GM23338 (cell line): Measurements from ENCODE around the gene PPARD. TPM values are rescaled to one million over a fixed set of nuclear protein-coding genes. Genes with fewer than 3 reads are reported as not detected.

ENCODE experiments used
- ATAC-seq: fragments of 200-7000 bp; cut with Tn5 transposase; 3 replicates; pipeline ENCODE4 v1.9.1; 2020
- DNase-seq: peaks from one replicate; pipeline ENCODE4 v3.0.0-alpha.2; 2015; ENCODE audit warnings: low spot score
- H2AFZ ChIP-seq: fragments of 200-600 bp; sonication (generic); 2 replicates; pipeline ENCODE4 v1.8.0; 2016; ENCODE audit warnings: antibody characterized with exemption, mild to moderate bottlenecking, moderate library complexity
- H3F3A ChIP-seq: fragments of 200-600 bp; sonication (generic); replicated peaks from 2 replicates; pipeline ENCODE4 v1.8.0; 2017; ENCODE audit warnings: antibody characterized with exemption, mixed run types, low read depth
- H3K27ac ChIP-seq: fragments of 200-600 bp; sonication (generic); 2 replicates; pipeline ENCODE4 v1.6.1; 2016; ENCODE audit warnings: low read depth
- H3K27me3 ChIP-seq: fragments of 200-600 bp; sonication (generic); 2 replicates; pipeline ENCODE4 v1.8.0; 2016; ENCODE audit warnings: mild to moderate bottlenecking, mixed run types, moderate library complexity; ENCODE audit not compliant: insufficient read depth
- H3K36me3 ChIP-seq: fragments of 200-600 bp; sonication (generic); 2 replicates; pipeline ENCODE4 v1.8.0; 2016; ENCODE audit warnings: mild to moderate bottlenecking; ENCODE audit not compliant: insufficient read depth
- H3K4me1 ChIP-seq: fragments of 200-600 bp; sonication (generic); 2 replicates; pipeline ENCODE4 v1.8.0; 2016; ENCODE audit warnings: mild to moderate bottlenecking, moderate library complexity; ENCODE audit not compliant: insufficient read depth
- H3K4me2 ChIP-seq: fragments of 200-600 bp; sonication (generic); 2 replicates; pipeline ENCODE4 v1.7.1; 2017; ENCODE audit warnings: mixed run types
- H3K4me3 ChIP-seq: fragments of 200-600 bp; sonication (generic); 2 replicates; pipeline ENCODE4 v1.6.1; 2016; ENCODE audit warnings: mixed run types
- H3K79me2 ChIP-seq: fragments of 200-600 bp; sonication (generic); replicated peaks from 2 replicates; pipeline ENCODE4 v1.8.0; 2017; ENCODE audit warnings: mild to moderate bottlenecking; ENCODE audit not compliant: insufficient read depth
- H3K9me2 ChIP-seq: fragments of 200-600 bp; sonication (generic); 2 replicates; pipeline ENCODE4 v1.8.0; 2017; ENCODE audit not compliant: insufficient read depth
- H4K20me1 ChIP-seq: fragments of 200-600 bp; sonication (generic); replicated peaks from 2 replicates; pipeline ENCODE4 v1.8.0; 2017; ENCODE audit warnings: mild to moderate bottlenecking; ENCODE audit not compliant: insufficient read depth
- H3K27ac Mint-ChIP-seq: 2 replicates; pipeline ENCODE4 v1.8.0; 2020; ENCODE audit warnings: inconsistent platforms, mild to moderate bottlenecking, moderate library complexity, mixed read lengths
- H3K27me3 Mint-ChIP-seq: 3 replicates; pipeline ENCODE4 v1.8.0; 2022; ENCODE audit warnings: low read depth, mild to moderate bottlenecking, moderate library complexity, mixed read lengths, inconsistent platforms; ENCODE audit not compliant: insufficient read depth, poor library complexity
- H3K36me3 Mint-ChIP-seq: 3 replicates; pipeline ENCODE4 v1.8.0; 2021; ENCODE audit warnings: low read depth, mild to moderate bottlenecking, inconsistent platforms, moderate library complexity, mixed read lengths
- H3K4me1 Mint-ChIP-seq: 3 replicates; pipeline ENCODE4 v1.8.0; 2020; ENCODE audit warnings: mild to moderate bottlenecking, inconsistent platforms, mixed read lengths
- H3K4me3 Mint-ChIP-seq: 3 replicates; pipeline ENCODE4 v1.8.0; 2021; ENCODE audit warnings: moderate library complexity, mild to moderate bottlenecking, inconsistent platforms, mixed read lengths
- H3K9me3 Mint-ChIP-seq: 3 replicates; pipeline ENCODE4 v1.8.0; 2020; ENCODE audit warnings: moderate library complexity, mild to moderate bottlenecking, inconsistent platforms, mixed read lengths
- CREB1 ChIP-seq: fragments of 250-450 bp; sonication (Bioruptor Pico); IDR thresholded peaks from 2 replicates; pipeline ENCODE4 v1.5.0; 2020; ENCODE audit warnings: low read depth, mild to moderate bottlenecking, moderate library complexity
- ETS1 ChIP-seq: IDR thresholded peaks from 2 replicates; pipeline ENCODE4 v1.6.1; 2016; ENCODE audit warnings: antibody characterized with exemption
- EZH2 ChIP-seq: fragments of 200-600 bp; sonication (generic); IDR thresholded peaks from one replicate; pipeline ENCODE4 v1.8.0; 2017; ENCODE audit warnings: antibody characterized with exemption, mild to moderate bottlenecking, low read depth; ENCODE audit not compliant: unreplicated experiment
- JUNB ChIP-seq: IDR thresholded peaks from one replicate; pipeline ENCODE4 v1.6.1; 2016; ENCODE audit warnings: antibody characterized with exemption; ENCODE audit not compliant: unreplicated experiment
- NANOG ChIP-seq: IDR thresholded peaks from 2 replicates; pipeline ENCODE4 v1.6.1; 2016; ENCODE audit warnings: antibody characterized with exemption, borderline replicate concordance
- POLR2AphosphoS5 ChIP-seq: IDR thresholded peaks from 2 replicates; pipeline ENCODE4 v1.6.1; 2016; ENCODE audit warnings: antibody characterized with exemption, low read depth
- STAT1 ChIP-seq: IDR thresholded peaks from one replicate; pipeline ENCODE4 v1.6.1; 2016; ENCODE audit warnings: antibody characterized with exemption; ENCODE audit not compliant: unreplicated experiment
- ZNF114 ChIP-seq: fragments of 250-450 bp; sonication (Bioruptor Pico); IDR thresholded peaks from 2 replicates; pipeline ENCODE4 v1.5.0; 2020; ENCODE audit warnings: mild to moderate bottlenecking, moderate library complexity
- ZNF462 ChIP-seq: fragments of 250-450 bp; sonication (Bioruptor Pico); IDR thresholded peaks from 2 replicates; pipeline ENCODE4 v1.5.0; 2020; ENCODE audit warnings: mild to moderate bottlenecking, moderate library complexity
- polyA plus RNA-seq: library from polyadenylated mRNA; unstranded; fragments of >200 nt; fragmentation: Nextera tagmentation; extraction: Ambion mirVana; gene quantifications from 2 replicates; pipeline ENCODE4 v1.2.1, GENCODE V29; 2016
- total RNA-seq: library from RNA; depleted of rRNA; stranded (reverse); fragments of >200 nt; shearing (Covaris generic); gene quantifications from 2 replicates; pipeline ENCODE4 v1.2.3, GENCODE V29; 2014

PPARD gene
- total and polyA plus RNA-seq, 2 experiments from 2014 or later: 5.1 to 9.7 TPM

- TF ChIP-seq NANOG (no peak), ZNF462 (CRISPR knock-in tag) (no peak)
Observed at GRCh38 chr6:35400111-35400510, 57.8 kb downstream of the PPARD start (continued).

- Mint-ChIP-seq H3K36me3 (peaks cover 9% of the 10 kb centered on the region; the same call in 1 of the 3 replicates), H3K4me1 (peaks cover 21% of the 10 kb centered on the region), H3K27ac (no peak overlapping the region), H3K9me3 (peaks cover 4% of the 10 kb centered on the region; the same call in 2 of the 3 replicates), H3K4me3 (no peak overlapping the region), H3K27me3 (peaks cover 1% of the 10 kb centered on the region)
- no peaks in the 10 kb centered on the region for H3K9me2 ChIP-seq
- H3K4me3 ChIP-seq: no peak overlapping the region
- H3F3A ChIP-seq: no peaks in the 10 kb centered on the region
- no peak overlapping the region for H3K4me2 ChIP-seq
- H4K20me1 ChIP-seq: no peaks in the 10 kb centered on the region
- H3K79me2 ChIP-seq: no peaks in the 10 kb centered on the region
- ATAC-seq (no peak; the same call in 1 of the 3 replicates), DNase-seq (no peak)
- H3K27me3 ChIP-seq: no peaks in the 10 kb centered on the region
- peaks cover 9% of the 10 kb centered on the region for H3K4me1 ChIP-seq
- no peaks in the 10 kb centered on the region for H3K36me3 ChIP-seq
- H3K27ac ChIP-seq: no peak overlapping the region
- no peak overlapping the region for H2AFZ ChIP-seq
- TF ChIP-seq JUNB (no peak), ETS1 (no peak), CREB1 (no peak), STAT1 (no peak), ZNF114 (CRISPR knock-in tag) (no peak), EZH2 (no peak), POLR2AphosphoS5 (no peak), ZNF462 (CRISPR knock-in tag) (no peak)
Observed at GRCh38 chr6:35400901-35401311, 58.5 kb downstream of the PPARD start.
